ENCODE data around the gene MRPL18. TPM values are rescaled to one million over a fixed set of nuclear protein-coding genes. Genes with fewer than 3 reads are reported as not detected.
"Not testable (repeated sequence)": the region's sequence is repeated elsewhere in the genome, so short reads cannot be mapped to it uniquely, and the experiment has no call there.

MRPL18 gene
- total RNA-seq, 1 donor from 2014 or later = 70.8 TPM

GRCh38 chr6:159766906-159767305 is 23.4 kb upstream of the MRPL18 start:
- DNase-seq (no peak), ATAC-seq (no peak)
- intact Hi-C loops (cut with micrococcal nuclease) = no loop called here

DNA sequence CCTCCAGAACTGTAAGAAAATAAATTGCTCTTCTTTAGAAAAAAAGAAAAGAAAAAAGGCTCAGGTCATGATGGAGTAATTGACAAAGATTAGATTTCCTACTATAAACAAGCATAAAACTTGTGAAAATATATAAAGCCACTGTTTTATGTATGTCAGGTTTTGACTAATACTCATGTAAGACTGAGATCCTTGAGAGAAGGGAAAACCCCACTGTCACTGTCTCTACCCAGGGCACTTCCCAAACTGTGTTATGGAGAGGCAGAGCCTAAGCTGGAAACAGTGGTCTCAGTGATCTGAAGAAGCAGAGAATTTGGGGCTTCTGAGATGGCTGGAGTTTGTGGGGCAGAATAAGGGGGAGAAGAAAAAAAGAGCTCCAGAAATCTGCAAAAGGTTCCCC is 20.8 kb upstream of the MRPL18 start:
- DNase-seq (no peak), ATAC-seq (no peak)
- intact Hi-C loops (cut with micrococcal nuclease) = no loop called here

DNA sequence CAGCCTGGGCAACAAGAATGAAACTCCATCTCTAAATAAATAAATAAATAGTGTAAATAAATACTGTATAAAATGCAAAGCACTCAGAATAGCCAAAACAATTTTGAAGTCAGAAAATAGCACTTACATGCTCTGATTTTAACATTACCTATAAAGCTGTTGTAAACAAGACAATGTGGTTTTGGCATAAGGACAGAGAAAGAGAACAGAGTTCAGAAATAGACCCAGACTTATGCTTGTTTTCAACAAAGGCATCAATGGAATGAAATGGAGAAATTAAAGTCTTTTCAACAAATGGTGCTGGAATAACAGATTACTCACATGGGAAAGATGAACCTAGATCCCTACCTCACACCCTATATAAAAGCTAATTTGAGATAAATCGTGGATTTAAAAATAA is 18.1 kb upstream of the MRPL18 start:
- no peak for ATAC-seq
- no peak for DNase-seq
- intact Hi-C loops (cut with micrococcal nuclease) = no loop called here

- DNase-seq (no peak), ATAC-seq (no peak)
- intact Hi-C loops (cut with micrococcal nuclease) = no loop called here
Observed at GRCh38 chr6:159777240-159777904, 12.9 kb upstream of the MRPL18 start.

DNA sequence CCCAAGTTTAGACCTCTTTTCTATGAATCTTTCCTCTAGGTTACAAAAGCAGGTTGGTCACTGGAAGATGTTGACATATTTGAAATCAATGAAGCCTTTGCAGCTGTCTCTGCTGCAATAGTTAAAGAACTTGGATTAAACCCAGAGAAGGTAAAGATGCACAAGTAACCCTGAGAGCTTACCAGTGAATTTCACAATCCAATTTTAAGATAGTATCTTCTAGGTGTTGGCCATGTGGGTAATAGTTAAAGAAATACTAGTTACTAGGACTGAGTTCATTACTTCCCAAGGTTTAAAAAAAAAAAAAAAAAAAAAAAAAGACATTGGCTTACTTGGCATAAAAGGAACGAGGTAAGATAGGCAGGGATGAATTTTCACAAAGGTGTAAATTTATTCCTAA is 12.1 kb upstream of the MRPL18 start:
- intact Hi-C loops (cut with micrococcal nuclease) = no loop called here
- no peak for DNase-seq
- no peak for ATAC-seq

- no peak for ATAC-seq
- intact Hi-C loops (cut with micrococcal nuclease) = no loop called here
- DNase-seq = no peak
Observed at GRCh38 chr6:159778542-159779103, 11.6 kb upstream of the MRPL18 start.

DNA sequence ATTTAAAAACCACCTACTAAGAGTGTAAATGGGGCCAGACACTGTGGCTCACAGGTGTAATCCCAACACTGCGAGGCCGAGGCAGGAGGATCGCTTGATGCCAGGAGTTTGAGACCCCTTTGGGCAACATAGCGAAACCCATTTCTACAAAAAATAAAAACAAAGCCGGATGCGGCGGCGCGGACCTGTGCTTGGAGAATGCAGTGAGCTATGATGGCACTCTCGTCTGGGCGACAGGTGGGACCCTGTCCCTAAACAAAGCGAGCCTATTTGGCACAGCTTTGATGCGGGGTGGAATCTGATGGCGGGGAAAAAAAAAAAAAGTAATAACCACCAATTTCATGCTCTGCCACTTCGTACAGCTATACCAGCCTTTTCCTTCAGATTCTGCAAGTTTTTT is 2.0 kb upstream of the MRPL18 start:
- intact Hi-C loops (cut with micrococcal nuclease) = loop anchor here (10.0 kb wide), 2 partner anchors 93 to 257 kb away; partner anchors contain the start of gene SOD2
- DNase-seq = no peak

DNA sequence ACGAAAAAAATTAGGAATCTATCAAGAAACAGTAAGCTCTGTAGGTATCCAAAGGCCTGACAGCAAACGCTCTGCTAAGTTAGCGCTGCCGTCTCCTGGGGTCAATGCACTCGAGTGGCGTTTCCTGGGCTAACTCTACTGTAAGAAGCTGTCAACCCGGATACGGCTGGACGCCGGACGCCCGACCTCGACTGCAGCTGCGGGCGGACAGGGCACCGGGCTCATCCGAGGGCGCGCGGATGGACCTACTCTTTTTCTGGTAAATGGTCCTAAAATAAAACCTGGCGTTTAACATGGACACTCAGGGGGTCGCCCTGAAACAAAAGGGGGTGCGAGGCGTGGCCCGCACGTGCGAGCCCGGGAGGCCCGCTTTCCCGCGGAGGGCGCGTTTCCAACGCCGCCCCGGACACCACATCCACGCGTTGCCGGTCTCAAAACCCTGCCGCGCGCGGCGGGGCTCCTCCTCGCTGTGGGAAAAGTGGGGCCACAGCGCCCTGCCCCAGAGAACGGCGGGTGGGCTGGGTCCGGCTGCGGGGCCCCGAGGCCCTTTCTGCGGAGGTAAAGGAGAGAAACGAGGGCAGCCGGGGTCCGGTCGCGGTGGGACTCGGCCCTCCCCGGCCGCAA is 1.4 kb upstream of the MRPL18 start:
- ATAC-seq (no peak), DNase-seq (peak; percentile 60)
- intact Hi-C loops (cut with micrococcal nuclease) = loop anchor here (10.0 kb wide), 2 partner anchors 94 to 256 kb away; partner anchors contain the start of gene SOD2

More for the DNA sequence above, 2.0 kb upstream of the MRPL18 start:
- no peak for ATAC-seq

- intact Hi-C loops (cut with micrococcal nuclease) = loop anchor here (10.0 kb wide), 2 partner anchors 95 to 255 kb away; partner anchors contain the start of gene SOD2
- DNase-seq (peak; percentile 99), ATAC-seq (peak; percentile 93)
Observed at GRCh38 chr6:159789377-159790148, 704 bp upstream of the MRPL18 start, which contains the start of gene TCP1. Gene TCP1, minus strand, starts transcription at chr6:159789602. Its CDS starts 134 bp downstream, at chr6:159789468.

- intact Hi-C loops (cut with micrococcal nuclease) = no loop called here
- DNase-seq (no peak), ATAC-seq (no peak)
Observed at GRCh38 chr6:159790956-159791598, 810 bp downstream of the MRPL18 start.

GRCh38 chr6:159794976-159795375 is 4.7 kb downstream of the MRPL18 start:
- ATAC-seq; intact Hi-C loops (cut with micrococcal nuclease); DNase-seq: not testable (repeated sequence)

GRCh38 chr6:159797554-159797953 is 7.3 kb downstream of the MRPL18 start:
- intact Hi-C loops (cut with micrococcal nuclease) = no loop called here
- ATAC-seq (no peak), DNase-seq (no peak)

DNA sequence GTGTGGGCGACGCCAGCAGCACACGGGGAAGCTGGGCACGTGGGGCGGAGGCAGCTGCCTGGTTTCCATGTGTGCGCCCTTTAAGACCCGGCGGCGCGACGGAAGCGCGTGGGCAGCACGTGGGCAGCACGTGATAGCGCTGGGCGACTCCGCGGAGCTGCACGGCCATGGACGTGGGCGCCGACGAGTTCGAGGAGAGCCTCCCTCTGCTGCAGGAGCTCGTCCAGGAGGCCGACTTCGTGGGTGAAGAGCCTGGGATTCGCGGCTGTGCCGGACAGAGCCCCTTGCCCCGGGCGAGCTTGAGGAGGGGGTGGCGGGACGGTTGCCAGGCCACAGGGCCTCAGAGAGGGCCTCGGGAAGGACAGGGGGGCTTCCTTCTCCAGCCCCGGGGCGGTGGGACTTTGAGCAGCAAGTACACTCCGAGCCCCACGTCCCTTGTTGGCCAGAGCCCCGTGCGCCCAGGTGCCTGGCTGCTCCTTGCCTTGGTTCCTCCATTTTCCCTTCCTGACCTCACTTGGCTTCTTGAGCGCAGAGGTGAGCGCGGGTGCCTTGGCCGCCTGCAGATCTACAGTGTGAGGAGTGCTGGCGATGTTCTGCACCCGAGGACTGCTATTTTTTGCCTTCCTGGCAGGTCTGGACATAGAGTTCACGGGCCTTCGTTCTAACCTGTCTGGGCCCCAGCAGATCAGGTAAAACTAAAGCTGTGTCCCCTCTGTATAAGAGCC is 10.0 kb downstream of the MRPL18 start, which contains the start of gene PNLDC1:
PNLDC1 (plus strand) TSS at position 136 of the 725 bp plus-strand sequence; CDS start at position 168, 32 bp downstream.
- intact Hi-C loops (cut with micrococcal nuclease) = no loop called here
- DNase-seq (no peak), ATAC-seq (no peak)

GRCh38 chr6:159801935-159802334 is 11.7 kb downstream of the MRPL18 start:
- DNase-seq = no peak
- no peak for ATAC-seq
- intact Hi-C loops (cut with micrococcal nuclease) = no loop called here

- ATAC-seq (no peak), DNase-seq (no peak)
- intact Hi-C loops (cut with micrococcal nuclease) = no loop called here
Observed at GRCh38 chr6:159804504-159804903, 14.2 kb downstream of the MRPL18 start.

GRCh38 chr6:159805440-159806020 is 15.3 kb downstream of the MRPL18 start:
- DNase-seq = no peak
- intact Hi-C loops (cut with micrococcal nuclease) = no loop called here
- no peak for ATAC-seq

GRCh38 chr6:159806021-159806458 is 15.8 kb downstream of the MRPL18 start:
- DNase-seq (no peak), ATAC-seq (no peak)
- intact Hi-C loops (cut with micrococcal nuclease) = no loop called here
